Ovary (tissue), 3 donors: ENCODE data around the gene MRPL41.

Experiments used
- CTCF ChIP-seq, 3 donors: fragments of 450-650 bp in 2 of 3; fragments of 200-600 bp in 1 of 3; IDR thresholded peaks; one replicate each; pipeline versions ENCODE4 v1.5.1 to v1.8.0; 2016 to 2022; ENCODE audit warnings: antibody characterized with exemption in 3 of 3, mild to moderate bottlenecking in 1 of 3
- EP300 ChIP-seq: sonication (generic); formaldehyde crosslinking; IDR thresholded peaks from one replicate; pipeline ENCODE4 v1.6.1; 2017; ENCODE audit warnings: antibody characterized with exemption
- donor health status: DM: no; HTN: no; CAD: no.

DNA sequence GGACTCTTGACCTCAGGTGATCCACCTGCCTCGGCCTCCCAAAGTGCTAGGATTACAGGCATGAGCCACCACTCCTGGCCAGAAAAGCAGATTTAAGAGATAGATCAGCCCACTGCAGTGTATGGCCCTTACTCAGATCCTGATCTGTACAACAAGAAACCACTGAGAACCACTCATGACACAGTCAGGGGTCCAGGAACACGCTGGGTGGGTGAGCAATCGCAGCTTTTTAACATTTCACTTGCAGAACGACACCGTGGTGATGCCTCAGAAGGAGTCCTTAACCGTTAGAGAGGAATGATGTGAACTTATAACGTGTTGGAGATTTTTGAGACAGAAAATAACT lies 47.3 kb upstream of the MRPL41 start:
- TF ChIP-seq CTCF (IDR thresholded peaks at IDR 0.05): no peak
- TF ChIP-seq EP300: no peak
